ENCODE measurements around the gene TFDP1.

The TFDP1 gene

GRCh38 chr13:113630296-113630695 lies 45.7 kb downstream of the TFDP1 start:
- H3K9ac ChIP-seq (ENCODE audit: low read depth, low read length): no peak overlapping the region
- H3K4me1 ChIP-seq (ENCODE audit: insufficient read depth, low read length): no peaks in the 10 kb centered on the region
- H3K9me3 ChIP-seq (ENCODE audit: control insufficient read depth, insufficient read depth, low read length): no peaks in the 10 kb centered on the region
- H3K36me3 ChIP-seq (ENCODE audit: insufficient read depth, low read length): peaks cover 18% of the 10 kb centered on the region

GRCh38 chr13:113630804-113631203 lies 46.3 kb downstream of the TFDP1 start:
- Histone ChIP-seq H3K36me3 (ENCODE audit: insufficient read depth, low read length) (peaks cover 18% of the 10 kb centered on the region), H3K9ac (ENCODE audit: low read depth, low read length) (no peak overlapping the region), H3K9me3 (ENCODE audit: control insufficient read depth, insufficient read depth, low read length) (no peaks in the 10 kb centered on the region), H3K4me1 (ENCODE audit: insufficient read depth, low read length) (no peaks in the 10 kb centered on the region)

GRCh38 chr13:113631341-113632095 lies 47.0 kb downstream of the TFDP1 start:
- H3K4me1 ChIP-seq (ENCODE audit: insufficient read depth, low read length): no peaks in the 10 kb centered on the region
- H3K9me3 ChIP-seq (ENCODE audit: control insufficient read depth, insufficient read depth, low read length): no peaks in the 10 kb centered on the region
- H3K36me3 ChIP-seq (ENCODE audit: insufficient read depth, low read length): peaks cover 18% of the 10 kb centered on the region
- H3K9ac ChIP-seq (ENCODE audit: low read depth, low read length): no peak overlapping the region

- Histone ChIP-seq H3K36me3 (ENCODE audit: insufficient read depth, low read length) (peaks cover 24% of the 10 kb centered on the region), H3K9ac (ENCODE audit: low read depth, low read length) (no peak overlapping the region), H3K9me3 (ENCODE audit: control insufficient read depth, insufficient read depth, low read length) (peaks cover 4% of the 10 kb centered on the region; the same call in 1 of the 2 replicates), H3K4me1 (ENCODE audit: insufficient read depth, low read length) (no peaks in the 10 kb centered on the region)
These were observed 48.3 kb downstream of the TFDP1 start for GRCh38 chr13:113632706-113633484.

GRCh38 chr13:113633485-113633873 lies 48.9 kb downstream of the TFDP1 start:
- peaks cover 4% of the 10 kb centered on the region; the same call in 1 of the 2 replicates for H3K9me3 ChIP-seq (ENCODE audit: control insufficient read depth, insufficient read depth, low read length)
- H3K36me3 ChIP-seq (ENCODE audit: insufficient read depth, low read length): peaks cover 29% of the 10 kb centered on the region
- H3K4me1 ChIP-seq (ENCODE audit: insufficient read depth, low read length): no peaks in the 10 kb centered on the region
- H3K9ac ChIP-seq (ENCODE audit: low read depth, low read length): no peak overlapping the region

- Histone ChIP-seq H3K36me3 (ENCODE audit: insufficient read depth, low read length) (peaks cover 29% of the 10 kb centered on the region), H3K9ac (ENCODE audit: low read depth, low read length) (no peak overlapping the region), H3K4me1 (ENCODE audit: insufficient read depth, low read length) (no peaks in the 10 kb centered on the region), H3K9me3 (ENCODE audit: control insufficient read depth, insufficient read depth, low read length) (peaks cover 7% of the 10 kb centered on the region; the same call in 1 of the 2 replicates)
These were observed 49.9 kb downstream of the TFDP1 start for GRCh38 chr13:113634279-113635047.

GRCh38 chr13:113635048-113635420 lies 50.5 kb downstream of the TFDP1 start:
- Histone ChIP-seq H3K9me3 (ENCODE audit: control insufficient read depth, insufficient read depth, low read length) (peaks cover 12% of the 10 kb centered on the region; the same call in 1 of the 2 replicates), H3K9ac (ENCODE audit: low read depth, low read length) (no peak overlapping the region), H3K4me1 (ENCODE audit: insufficient read depth, low read length) (no peaks in the 10 kb centered on the region), H3K36me3 (ENCODE audit: insufficient read depth, low read length) (peaks cover 29% of the 10 kb centered on the region)

GRCh38 chr13:113635709-113636108 lies 51.2 kb downstream of the TFDP1 start:
- Histone ChIP-seq H3K36me3 (ENCODE audit: insufficient read depth, low read length) (peaks cover 35% of the 10 kb centered on the region), H3K9ac (ENCODE audit: low read depth, low read length) (no peak overlapping the region), H3K9me3 (ENCODE audit: control insufficient read depth, insufficient read depth, low read length) (peaks cover 12% of the 10 kb centered on the region; the same call in 1 of the 2 replicates), H3K4me1 (ENCODE audit: insufficient read depth, low read length) (no peaks in the 10 kb centered on the region)

- Histone ChIP-seq H3K36me3 (ENCODE audit: insufficient read depth, low read length) (peaks cover 38% of the 10 kb centered on the region), H3K9me3 (ENCODE audit: control insufficient read depth, insufficient read depth, low read length) (peaks cover 12% of the 10 kb centered on the region), H3K9ac (ENCODE audit: low read depth, low read length) (no peak overlapping the region), H3K4me1 (ENCODE audit: insufficient read depth, low read length) (no peaks in the 10 kb centered on the region)
These were observed 51.9 kb downstream of the TFDP1 start for GRCh38 chr13:113636266-113636963.

- Histone ChIP-seq H3K4me1 (ENCODE audit: insufficient read depth, low read length) (no peaks in the 10 kb centered on the region), H3K9ac (ENCODE audit: low read depth, low read length) (no peak overlapping the region), H3K36me3 (ENCODE audit: insufficient read depth, low read length) (peaks cover 43% of the 10 kb centered on the region), H3K9me3 (ENCODE audit: control insufficient read depth, insufficient read depth, low read length) (peaks cover 18% of the 10 kb centered on the region)
These were observed 53.0 kb downstream of the TFDP1 start for GRCh38 chr13:113637262-113638160.

- peaks cover 18% of the 10 kb centered on the region for H3K9me3 ChIP-seq (ENCODE audit: control insufficient read depth, insufficient read depth, low read length)
- H3K36me3 ChIP-seq (ENCODE audit: insufficient read depth, low read length): peaks cover 37% of the 10 kb centered on the region
- no peaks in the 10 kb centered on the region for H3K4me1 ChIP-seq (ENCODE audit: insufficient read depth, low read length)
- H3K9ac ChIP-seq (ENCODE audit: low read depth, low read length): no peak overlapping the region
These were observed 53.7 kb downstream of the TFDP1 start for GRCh38 chr13:113638173-113638746.

- H3K4me1 ChIP-seq (ENCODE audit: insufficient read depth, low read length): no peaks in the 10 kb centered on the region
- peaks cover 18% of the 10 kb centered on the region for H3K9me3 ChIP-seq (ENCODE audit: control insufficient read depth, insufficient read depth, low read length)
- peaks cover 37% of the 10 kb centered on the region for H3K36me3 ChIP-seq (ENCODE audit: insufficient read depth, low read length)
- no peak overlapping the region for H3K9ac ChIP-seq (ENCODE audit: low read depth, low read length)
These were observed 54.3 kb downstream of the TFDP1 start for GRCh38 chr13:113638806-113639205.

All from ES-I3 (cell line).